ENCODE results near the gene SEMA5A.

GRCh38 chr5:9090381-9091026, 455.4 kb downstream of the SEMA5A start:
- TF ChIP-seq, protein P1, sequence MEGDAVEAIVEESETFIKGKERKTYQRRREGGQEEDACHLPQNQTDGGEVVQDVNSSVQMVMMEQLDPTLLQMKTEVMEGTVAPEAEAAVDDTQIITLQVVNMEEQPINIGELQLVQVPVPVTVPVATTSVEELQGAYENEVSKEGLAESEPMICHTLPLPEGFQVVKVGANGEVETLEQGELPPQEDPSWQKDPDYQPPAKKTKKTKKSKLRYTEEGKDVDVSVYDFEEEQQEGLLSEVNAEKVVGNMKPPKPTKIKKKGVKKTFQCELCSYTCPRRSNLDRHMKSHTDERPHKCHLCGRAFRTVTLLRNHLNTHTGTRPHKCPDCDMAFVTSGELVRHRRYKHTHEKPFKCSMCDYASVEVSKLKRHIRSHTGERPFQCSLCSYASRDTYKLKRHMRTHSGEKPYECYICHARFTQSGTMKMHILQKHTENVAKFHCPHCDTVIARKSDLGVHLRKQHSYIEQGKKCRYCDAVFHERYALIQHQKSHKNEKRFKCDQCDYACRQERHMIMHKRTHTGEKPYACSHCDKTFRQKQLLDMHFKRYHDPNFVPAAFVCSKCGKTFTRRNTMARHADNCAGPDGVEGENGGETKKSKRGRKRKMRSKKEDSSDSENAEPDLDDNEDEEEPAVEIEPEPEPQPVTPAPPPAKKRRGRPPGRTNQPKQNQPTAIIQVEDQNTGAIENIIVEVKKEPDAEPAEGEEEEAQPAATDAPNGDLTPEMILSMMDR (IDR thresholded peaks at IDR 0.05) = no peak
- no peak for TF ChIP-seq POLR2A (IDR thresholded peaks at IDR 0.05)
